Measurements from ENCODE around the gene RGS4.

- TF ChIP-seq CTCF (conservative IDR thresholded peaks at IDR 0.05 in 1 of 2, IDR thresholded peaks at IDR 0.05 in 1 of 2; ENCODE audit: low read depth in 1 of 2, low read length in 2 of 2) (no peak), EZH2 (IDR thresholded peaks at IDR 0.05; ENCODE audit: low read length, missing control alignments) (no peak)
Measured at GRCh38 chr1:163068716-163069115, 445 bp upstream of the RGS4 start.
